ENCODE measurements around the gene BTF3L4.
"Not testable (repeated sequence)": the region's sequence is repeated elsewhere in the genome, so short reads cannot be mapped to it uniquely, and the experiment has no call there.

The BTF3L4 gene

GRCh38 chr1:52059321-52059720 is 3.2 kb downstream of the BTF3L4 start:
- Histone ChIP-seq H4K20me1 (peaks cover 40 to 72% (median 62%) of the 10 kb centered on the region in 11 experiments; a peak in 19 of 22 replicates), H3K27me3 (no peaks in the 10 kb centered on the region), H3K4me1 (peaks cover 25 to 33% (median 29%) of the 10 kb centered on the region in 10 experiments), H3K9me3 (replicated peaks in 1 of 11) (no peaks in the 10 kb centered on the region), H3K4me2 (peak overlapping the region; percentile 73 to 97 (median 91); a peak in 20 of 22 replicates), H3K9ac (peak overlapping the region in 1 of 11 experiments; percentile 27; a peak in 1 of 22 replicates), H3K36me3 (peaks cover 44 to 56% (median 55%) of the 10 kb centered on the region in 11 experiments), H3K4me3 (no peak overlapping the region), H3K27ac (peak overlapping the region in 1 of 11 experiments; percentile 98; a peak in 1 of 22 replicates)
- TF ChIP-seq Cebpa-rat (IDR thresholded peaks at IDR 0.05), result no peak

GRCh38 chr1:52059888-52060287 is 3.8 kb downstream of the BTF3L4 start:
- Histone ChIP-seq H3K9ac (no peak overlapping the region), H3K36me3 (peaks cover 49 to 62% (median 61%) of the 10 kb centered on the region in 11 experiments), H3K9me3 (replicated peaks in 1 of 11) (no peaks in the 10 kb centered on the region), H3K27me3 (no peaks in the 10 kb centered on the region), H3K4me3 (no peak overlapping the region), H3K27ac (no peak overlapping the region), H3K4me1 (peaks cover 24 to 32% (median 28%) of the 10 kb centered on the region in 10 experiments), H4K20me1 (peaks cover 40 to 78% (median 59%) of the 10 kb centered on the region in 11 experiments; a peak in 19 of 22 replicates), H3K4me2 (peak overlapping the region in 7 of 11 experiments; percentile 73 to 97 (median 89); a peak in 8 of 22 replicates)
- no peak for TF ChIP-seq Cebpa-rat (IDR thresholded peaks at IDR 0.05)

GRCh38 chr1:52060822-52061221 is 4.7 kb downstream of the BTF3L4 start:
- no peak overlapping the region for H3K27ac ChIP-seq
- H3K4me2 ChIP-seq, result no peak overlapping the region
- H3K9me3 ChIP-seq (replicated peaks in 1 of 11), result no peaks in the 10 kb centered on the region
- peaks cover 59 to 71% (median 70%) of the 10 kb centered on the region in 11 experiments for H3K36me3 ChIP-seq
- no peak overlapping the region for H3K9ac ChIP-seq
- H3K27me3 ChIP-seq, result no peaks in the 10 kb centered on the region
- H4K20me1 ChIP-seq, result peaks cover 46 to 87% (median 64%) of the 10 kb centered on the region in 11 experiments; a peak in 19 of 22 replicates
- no peak overlapping the region for H3K4me3 ChIP-seq
- peaks cover 24 to 32% (median 28%) of the 10 kb centered on the region in 10 experiments for H3K4me1 ChIP-seq
- TF ChIP-seq Cebpa-rat (IDR thresholded peaks at IDR 0.05), result no peak

- no peak for TF ChIP-seq Cebpa-rat (IDR thresholded peaks at IDR 0.05)
- Histone ChIP-seq H4K20me1 (peaks cover 53 to 100% (median 67%) of the 10 kb centered on the region in 11 experiments; a peak in 21 of 22 replicates), H3K36me3 (peaks cover 81 to 95% (median 93%) of the 10 kb centered on the region in 11 experiments)
Observed at GRCh38 chr1:52063192-52063591, 7.1 kb downstream of the BTF3L4 start.

GRCh38 chr1:52070704-52071103 is 14.6 kb downstream of the BTF3L4 start:
- Histone ChIP-seq H3K27me3 (no peaks in the 10 kb centered on the region), H3K27ac (no peak overlapping the region), H3K4me3 (no peak overlapping the region), H4K20me1 (peaks cover 43 to 100% (median 85%) of the 10 kb centered on the region in 11 experiments; a peak in 21 of 22 replicates), H3K9me3 (replicated peaks in 1 of 11) (no peaks in the 10 kb centered on the region), H3K9ac (no peak overlapping the region), H3K4me1 (peaks cover 0 to 14% (median 0%) of the 10 kb centered on the region in 10 experiments; a peak in 5 of 20 replicates), H3K36me3 (peaks cover 85 to 99% (median 95%) of the 10 kb centered on the region in 11 experiments), H3K4me2 (peak overlapping the region in 2 of 11 experiments; percentile 18 to 24; a peak in 3 of 22 replicates)
- no peak for TF ChIP-seq Cebpa-rat (IDR thresholded peaks at IDR 0.05)

More at GRCh38 chr1:52063192-52063591, 7.1 kb downstream of the BTF3L4 start:
- H3K9ac ChIP-seq, result no peak overlapping the region
- H3K4me3 ChIP-seq, result no peak overlapping the region
- no peaks in the 10 kb centered on the region for H3K27me3 ChIP-seq
- H3K4me1 ChIP-seq, result peaks cover 12 to 18% (median 16%) of the 10 kb centered on the region in 10 experiments
- no peaks in the 10 kb centered on the region for H3K9me3 ChIP-seq (replicated peaks in 1 of 11)
- no peak overlapping the region for H3K4me2 ChIP-seq
- no peak overlapping the region for H3K27ac ChIP-seq

- no peak overlapping the region for H3K4me3 ChIP-seq
- H3K9ac ChIP-seq, result no peak overlapping the region
- no peaks in the 10 kb centered on the region for H3K27me3 ChIP-seq
- H3K36me3 ChIP-seq, result peaks cover 77 to 99% (median 95%) of the 10 kb centered on the region in 11 experiments
- H3K4me2 ChIP-seq, result no peak overlapping the region
- peaks cover 0 to 14% (median 0%) of the 10 kb centered on the region in 10 experiments; a peak in 7 of 20 replicates for H3K4me1 ChIP-seq
- peaks cover 50 to 100% (median 95%) of the 10 kb centered on the region in 11 experiments; a peak in 21 of 22 replicates for H4K20me1 ChIP-seq
- no peak for TF ChIP-seq Cebpa-rat (IDR thresholded peaks at IDR 0.05)
- no peaks in the 10 kb centered on the region for H3K9me3 ChIP-seq (replicated peaks in 1 of 11)
- no peak overlapping the region for H3K27ac ChIP-seq
Observed at GRCh38 chr1:52072291-52072690, 16.2 kb downstream of the BTF3L4 start.

- H3K36me3 ChIP-seq, result peaks cover 69 to 100% (median 87%) of the 10 kb centered on the region in 11 experiments
- 0 out of 22 replicates have a peak, but pooled peaks of 1 of the 11 experiments have one; percentile 13 for TF ChIP-seq Cebpa-rat (IDR thresholded peaks at IDR 0.05)
- not testable (repeated sequence) for H3K27ac ChIP-seq; H3K4me1 ChIP-seq; H3K27me3 ChIP-seq; H3K9me3 ChIP-seq (replicated peaks in 1 of 11); H3K4me3 ChIP-seq; H3K9ac ChIP-seq; H3K4me2 ChIP-seq
- peaks cover 50 to 100% (median 88%) of the 10 kb centered on the region in 11 experiments; a peak in 21 of 22 replicates for H4K20me1 ChIP-seq
Observed at GRCh38 chr1:52077277-52077676, 21.2 kb downstream of the BTF3L4 start.

- Histone ChIP-seq H3K4me3 (no peak overlapping the region), H3K9me3 (replicated peaks in 1 of 11) (no peaks in the 10 kb centered on the region), H3K36me3 (peaks cover 63 to 100% (median 85%) of the 10 kb centered on the region in 11 experiments), H3K27ac (no peak overlapping the region), H3K4me2 (no peak overlapping the region), H3K9ac (no peak overlapping the region), H3K27me3 (no peaks in the 10 kb centered on the region), H3K4me1 (peaks cover 0 to 10% (median 0%) of the 10 kb centered on the region in 10 experiments; a peak in 3 of 20 replicates), H4K20me1 (peaks cover 45 to 100% (median 82%) of the 10 kb centered on the region in 11 experiments; a peak in 21 of 22 replicates)
- TF ChIP-seq Cebpa-rat (IDR thresholded peaks at IDR 0.05), result no peak
Observed at GRCh38 chr1:52080014-52080415, 23.9 kb downstream of the BTF3L4 start.

GRCh38 chr1:52087892-52088291 is 31.8 kb downstream of the BTF3L4 start:
- not testable (repeated sequence) for H3K27me3 ChIP-seq; H3K9me3 ChIP-seq (replicated peaks in 1 of 11); H3K4me1 ChIP-seq; H3K27ac ChIP-seq; H3K4me3 ChIP-seq; H3K4me2 ChIP-seq; H3K9ac ChIP-seq
- Histone ChIP-seq H3K36me3 (peaks cover 82 to 99% (median 96%) of the 10 kb centered on the region in 11 experiments), H4K20me1 (peaks cover 6 to 73% (median 27%) of the 10 kb centered on the region in 11 experiments; a peak in 17 of 22 replicates)

GRCh38 chr1:52094300-52094699 is 38.2 kb downstream of the BTF3L4 start:
- not testable (repeated sequence) for H3K4me3 ChIP-seq; H3K9me3 ChIP-seq (replicated peaks in 1 of 11)

More at GRCh38 chr1:52094300-52094699, 38.2 kb downstream of the BTF3L4 start:
- not testable (repeated sequence) for H3K9ac ChIP-seq, H3K4me1 ChIP-seq, H3K4me2 ChIP-seq, H3K27me3 ChIP-seq, H3K27ac ChIP-seq
- Histone ChIP-seq H4K20me1 (peaks cover 0 to 10% (median 0%) of the 10 kb centered on the region in 11 experiments; a peak in 3 of 22 replicates), H3K36me3 (peaks cover 26 to 42% (median 34%) of the 10 kb centered on the region in 11 experiments)
